ENCODE results near the gene MS4A8.
"Not testable (repeated sequence)": the region's sequence is repeated elsewhere in the genome, so short reads cannot be mapped to it uniquely, and the experiment has no call there.

DNA sequence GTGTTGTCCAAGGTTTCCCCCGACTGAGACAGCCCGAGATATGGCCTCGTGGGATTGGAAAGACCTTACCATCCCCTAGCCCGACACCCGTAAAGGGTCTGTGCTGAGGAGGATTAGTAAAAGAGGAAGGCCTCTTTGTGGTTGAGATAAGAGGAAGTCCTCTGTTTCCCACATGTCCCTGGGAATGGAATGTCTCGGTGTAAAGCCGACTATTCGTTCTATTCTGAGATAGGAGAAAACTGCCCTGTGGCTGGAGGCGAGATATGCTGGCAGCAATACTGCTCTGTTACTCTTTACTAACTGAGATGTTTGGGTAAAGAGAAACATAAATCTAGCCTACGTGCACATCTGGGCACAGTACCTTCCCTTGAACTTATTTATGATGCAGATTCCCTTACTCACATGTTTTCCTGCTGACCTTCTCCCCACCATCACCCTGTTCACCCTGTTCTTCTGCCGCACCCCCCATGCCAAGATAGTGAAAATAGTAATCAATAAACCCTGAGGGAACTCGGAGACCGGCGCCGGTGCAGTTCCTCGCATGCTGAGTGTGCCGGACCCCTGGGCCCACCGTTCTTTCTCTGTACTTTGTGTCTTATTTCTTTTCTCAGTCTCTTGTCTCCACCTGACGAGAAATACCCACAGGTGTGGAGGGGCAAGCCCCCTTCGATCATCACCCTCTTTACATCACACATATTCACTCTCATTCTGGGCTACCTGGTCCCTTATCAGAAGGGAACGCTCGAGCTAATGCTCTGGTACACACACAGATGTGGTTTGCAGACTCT is 60.2 kb downstream of the MS4A8 start:
- TF ChIP-seq, protein P1, sequence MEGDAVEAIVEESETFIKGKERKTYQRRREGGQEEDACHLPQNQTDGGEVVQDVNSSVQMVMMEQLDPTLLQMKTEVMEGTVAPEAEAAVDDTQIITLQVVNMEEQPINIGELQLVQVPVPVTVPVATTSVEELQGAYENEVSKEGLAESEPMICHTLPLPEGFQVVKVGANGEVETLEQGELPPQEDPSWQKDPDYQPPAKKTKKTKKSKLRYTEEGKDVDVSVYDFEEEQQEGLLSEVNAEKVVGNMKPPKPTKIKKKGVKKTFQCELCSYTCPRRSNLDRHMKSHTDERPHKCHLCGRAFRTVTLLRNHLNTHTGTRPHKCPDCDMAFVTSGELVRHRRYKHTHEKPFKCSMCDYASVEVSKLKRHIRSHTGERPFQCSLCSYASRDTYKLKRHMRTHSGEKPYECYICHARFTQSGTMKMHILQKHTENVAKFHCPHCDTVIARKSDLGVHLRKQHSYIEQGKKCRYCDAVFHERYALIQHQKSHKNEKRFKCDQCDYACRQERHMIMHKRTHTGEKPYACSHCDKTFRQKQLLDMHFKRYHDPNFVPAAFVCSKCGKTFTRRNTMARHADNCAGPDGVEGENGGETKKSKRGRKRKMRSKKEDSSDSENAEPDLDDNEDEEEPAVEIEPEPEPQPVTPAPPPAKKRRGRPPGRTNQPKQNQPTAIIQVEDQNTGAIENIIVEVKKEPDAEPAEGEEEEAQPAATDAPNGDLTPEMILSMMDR (IDR thresholded peaks at IDR 0.05), result not testable (repeated sequence)
- TF ChIP-seq POLR2A (IDR thresholded peaks at IDR 0.05); EP300 (IDR thresholded peaks at IDR 0.05; ENCODE audit: low read depth); POLR2AphosphoS5 (IDR thresholded peaks at IDR 0.05): not testable (repeated sequence)
